ENCODE data around the gene WWOX. TPM values are rescaled to one million over a fixed set of nuclear protein-coding genes. Genes with fewer than 3 reads are reported as not detected.
A peak's percentile ranks its signal among the peaks of the same experiment; 100 is the strongest.

Gene WWOX
- polyA plus RNA-seq, 1 donor from 2014 or later, result 25.6 TPM

DNA sequence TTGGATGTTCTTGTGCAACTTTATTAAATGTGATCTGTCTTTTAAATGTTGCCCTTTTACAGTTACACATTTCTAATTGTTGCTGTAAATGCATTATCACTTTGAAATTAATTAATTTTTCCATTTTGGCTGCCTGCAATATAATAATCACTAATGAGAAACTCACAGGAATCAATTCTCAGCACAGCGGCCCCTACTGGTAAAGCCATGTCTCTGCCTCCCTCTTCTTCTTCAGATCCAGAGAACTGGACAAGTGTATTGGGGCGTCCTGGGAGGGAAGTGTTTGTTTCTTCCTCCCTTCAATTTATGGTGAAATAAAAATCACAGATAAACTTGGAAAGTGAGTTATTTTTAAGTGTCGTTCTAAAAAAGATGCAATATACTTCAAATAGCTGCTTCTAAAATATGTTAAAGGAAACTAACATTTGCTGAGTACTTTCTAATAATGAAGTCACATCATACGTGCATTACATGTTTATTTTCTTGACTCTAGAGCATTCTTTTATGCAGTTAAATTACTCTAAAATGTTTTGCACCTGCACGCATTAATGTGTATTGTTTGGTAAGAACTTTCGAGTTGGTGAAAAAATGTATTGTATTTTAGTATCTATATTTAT is 338.0 kb downstream of the WWOX start:
- Histone ChIP-seq H2AFZ (ENCODE audit: low read depth, low read length) (no peak overlapping the region), H3K79me2 (replicated peaks; ENCODE audit: insufficient read depth, low read length) (no peaks in the 10 kb centered on the region), H3K27me3 (ENCODE audit: insufficient read depth, low read depth, low read length) (no peaks in the 10 kb centered on the region), H3K4me3 (ENCODE audit: low read length) (no peak overlapping the region), H3K36me3 (ENCODE audit: insufficient read depth, low read length) (no peaks in the 10 kb centered on the region), H4K20me1 (ENCODE audit: insufficient read depth) (no peaks in the 10 kb centered on the region), H3K4me2 (ENCODE audit: low read length) (no peak overlapping the region), H3K27ac (ENCODE audit: low read length) (no peak overlapping the region), H3F3A (ENCODE audit: insufficient read depth, low read length, poor library complexity, severe bottlenecking) (no peaks in the 10 kb centered on the region), H3K9me3 (ENCODE audit: low read length) (no peaks in the 10 kb centered on the region), H3K9me2 (ENCODE audit: insufficient read depth, low read length) (no peaks in the 10 kb centered on the region), H3K9ac (ENCODE audit: low read length) (no peak overlapping the region)
- no peak for TF ChIP-seq POLR2AphosphoS5 (IDR thresholded peaks at IDR 0.05)
- TF ChIP-seq, protein P1, sequence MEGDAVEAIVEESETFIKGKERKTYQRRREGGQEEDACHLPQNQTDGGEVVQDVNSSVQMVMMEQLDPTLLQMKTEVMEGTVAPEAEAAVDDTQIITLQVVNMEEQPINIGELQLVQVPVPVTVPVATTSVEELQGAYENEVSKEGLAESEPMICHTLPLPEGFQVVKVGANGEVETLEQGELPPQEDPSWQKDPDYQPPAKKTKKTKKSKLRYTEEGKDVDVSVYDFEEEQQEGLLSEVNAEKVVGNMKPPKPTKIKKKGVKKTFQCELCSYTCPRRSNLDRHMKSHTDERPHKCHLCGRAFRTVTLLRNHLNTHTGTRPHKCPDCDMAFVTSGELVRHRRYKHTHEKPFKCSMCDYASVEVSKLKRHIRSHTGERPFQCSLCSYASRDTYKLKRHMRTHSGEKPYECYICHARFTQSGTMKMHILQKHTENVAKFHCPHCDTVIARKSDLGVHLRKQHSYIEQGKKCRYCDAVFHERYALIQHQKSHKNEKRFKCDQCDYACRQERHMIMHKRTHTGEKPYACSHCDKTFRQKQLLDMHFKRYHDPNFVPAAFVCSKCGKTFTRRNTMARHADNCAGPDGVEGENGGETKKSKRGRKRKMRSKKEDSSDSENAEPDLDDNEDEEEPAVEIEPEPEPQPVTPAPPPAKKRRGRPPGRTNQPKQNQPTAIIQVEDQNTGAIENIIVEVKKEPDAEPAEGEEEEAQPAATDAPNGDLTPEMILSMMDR (IDR thresholded peaks at IDR 0.05; ENCODE audit: poor library complexity, severe bottlenecking), result peak; percentile 58

DNA sequence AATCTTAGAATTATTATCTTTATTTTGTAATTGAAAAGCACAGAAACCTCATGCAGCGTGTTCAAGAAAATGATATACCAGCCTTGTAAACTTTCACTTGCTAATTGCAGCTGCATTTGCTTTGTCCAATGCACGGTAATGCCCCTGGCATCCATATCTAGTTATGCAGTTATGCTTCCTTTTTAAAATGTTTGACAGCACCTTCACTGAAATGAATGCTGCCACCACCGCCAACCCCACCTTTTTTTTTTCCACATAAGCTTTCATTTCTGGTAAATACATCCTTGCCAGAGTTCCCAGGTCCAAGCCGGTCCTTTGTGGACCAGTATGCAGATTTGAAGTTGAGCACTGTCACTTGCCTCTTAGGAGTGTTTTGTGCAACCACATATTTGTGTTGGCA is 338.8 kb downstream of the WWOX start:
- no peak overlapping the region for H3K9ac ChIP-seq (ENCODE audit: low read length)
- H3K79me2 ChIP-seq (replicated peaks; ENCODE audit: insufficient read depth, low read length), result no peaks in the 10 kb centered on the region
- no peaks in the 10 kb centered on the region for H3K9me3 ChIP-seq (ENCODE audit: low read length)
- no peaks in the 10 kb centered on the region for H3F3A ChIP-seq (ENCODE audit: insufficient read depth, low read length, poor library complexity, severe bottlenecking)
- no peaks in the 10 kb centered on the region for H3K9me2 ChIP-seq (ENCODE audit: insufficient read depth, low read length)
- no peak overlapping the region for H3K4me2 ChIP-seq (ENCODE audit: low read length)
- no peaks in the 10 kb centered on the region for H4K20me1 ChIP-seq (ENCODE audit: insufficient read depth)
- no peak overlapping the region for H2AFZ ChIP-seq (ENCODE audit: low read depth, low read length)
- no peaks in the 10 kb centered on the region for H3K27me3 ChIP-seq (ENCODE audit: insufficient read depth, low read depth, low read length)
- no peaks in the 10 kb centered on the region for H3K36me3 ChIP-seq (ENCODE audit: insufficient read depth, low read length)
- H3K4me3 ChIP-seq (ENCODE audit: low read length), result no peak overlapping the region
- H3K27ac ChIP-seq (ENCODE audit: low read length), result no peak overlapping the region
- TF ChIP-seq, protein P2, sequence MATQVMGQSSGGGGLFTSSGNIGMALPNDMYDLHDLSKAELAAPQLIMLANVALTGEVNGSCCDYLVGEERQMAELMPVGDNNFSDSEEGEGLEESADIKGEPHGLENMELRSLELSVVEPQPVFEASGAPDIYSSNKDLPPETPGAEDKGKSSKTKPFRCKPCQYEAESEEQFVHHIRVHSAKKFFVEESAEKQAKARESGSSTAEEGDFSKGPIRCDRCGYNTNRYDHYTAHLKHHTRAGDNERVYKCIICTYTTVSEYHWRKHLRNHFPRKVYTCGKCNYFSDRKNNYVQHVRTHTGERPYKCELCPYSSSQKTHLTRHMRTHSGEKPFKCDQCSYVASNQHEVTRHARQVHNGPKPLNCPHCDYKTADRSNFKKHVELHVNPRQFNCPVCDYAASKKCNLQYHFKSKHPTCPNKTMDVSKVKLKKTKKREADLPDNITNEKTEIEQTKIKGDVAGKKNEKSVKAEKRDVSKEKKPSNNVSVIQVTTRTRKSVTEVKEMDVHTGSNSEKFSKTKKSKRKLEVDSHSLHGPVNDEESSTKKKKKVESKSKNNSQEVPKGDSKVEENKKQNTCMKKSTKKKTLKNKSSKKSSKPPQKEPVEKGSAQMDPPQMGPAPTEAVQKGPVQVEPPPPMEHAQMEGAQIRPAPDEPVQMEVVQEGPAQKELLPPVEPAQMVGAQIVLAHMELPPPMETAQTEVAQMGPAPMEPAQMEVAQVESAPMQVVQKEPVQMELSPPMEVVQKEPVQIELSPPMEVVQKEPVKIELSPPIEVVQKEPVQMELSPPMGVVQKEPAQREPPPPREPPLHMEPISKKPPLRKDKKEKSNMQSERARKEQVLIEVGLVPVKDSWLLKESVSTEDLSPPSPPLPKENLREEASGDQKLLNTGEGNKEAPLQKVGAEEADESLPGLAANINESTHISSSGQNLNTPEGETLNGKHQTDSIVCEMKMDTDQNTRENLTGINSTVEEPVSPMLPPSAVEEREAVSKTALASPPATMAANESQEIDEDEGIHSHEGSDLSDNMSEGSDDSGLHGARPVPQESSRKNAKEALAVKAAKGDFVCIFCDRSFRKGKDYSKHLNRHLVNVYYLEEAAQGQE (IDR thresholded peaks at IDR 0.05; ENCODE audit: borderline replicate concordance), result no peak
- no peak for TF ChIP-seq TAF1 (IDR thresholded peaks at IDR 0.05; ENCODE audit: low read depth)
- no peak for TF ChIP-seq EZH2 (IDR thresholded peaks at IDR 0.05; ENCODE audit: borderline replicate concordance, insufficient read depth, low read length, poor library complexity, severe bottlenecking)
- no peak for TF ChIP-seq POLR2AphosphoS5 (IDR thresholded peaks at IDR 0.05)
- TF ChIP-seq, protein P1 (IDR thresholded peaks at IDR 0.05; ENCODE audit: poor library complexity, severe bottlenecking), result no peak
- TF ChIP-seq SMC3 (conservative IDR thresholded peaks at IDR 0.05; ENCODE audit: poor library complexity), result no peak
- TF ChIP-seq RAD21 (conservative IDR thresholded peaks at IDR 0.05), result no peak

Data from neural cell (in vitro differentiated cells).